GM21423 (cell line): ENCODE data around the gene INPP4A.

Experiments
- ATAC-seq: cut with Tn5 transposase; IDR thresholded peaks from one replicate; pipeline ENCODE4 v1.9.1; 2021; ENCODE audit warnings: mild to moderate bottlenecking, moderate library complexity; ENCODE audit not compliant: unreplicated experiment

Gene INPP4A

DNA sequence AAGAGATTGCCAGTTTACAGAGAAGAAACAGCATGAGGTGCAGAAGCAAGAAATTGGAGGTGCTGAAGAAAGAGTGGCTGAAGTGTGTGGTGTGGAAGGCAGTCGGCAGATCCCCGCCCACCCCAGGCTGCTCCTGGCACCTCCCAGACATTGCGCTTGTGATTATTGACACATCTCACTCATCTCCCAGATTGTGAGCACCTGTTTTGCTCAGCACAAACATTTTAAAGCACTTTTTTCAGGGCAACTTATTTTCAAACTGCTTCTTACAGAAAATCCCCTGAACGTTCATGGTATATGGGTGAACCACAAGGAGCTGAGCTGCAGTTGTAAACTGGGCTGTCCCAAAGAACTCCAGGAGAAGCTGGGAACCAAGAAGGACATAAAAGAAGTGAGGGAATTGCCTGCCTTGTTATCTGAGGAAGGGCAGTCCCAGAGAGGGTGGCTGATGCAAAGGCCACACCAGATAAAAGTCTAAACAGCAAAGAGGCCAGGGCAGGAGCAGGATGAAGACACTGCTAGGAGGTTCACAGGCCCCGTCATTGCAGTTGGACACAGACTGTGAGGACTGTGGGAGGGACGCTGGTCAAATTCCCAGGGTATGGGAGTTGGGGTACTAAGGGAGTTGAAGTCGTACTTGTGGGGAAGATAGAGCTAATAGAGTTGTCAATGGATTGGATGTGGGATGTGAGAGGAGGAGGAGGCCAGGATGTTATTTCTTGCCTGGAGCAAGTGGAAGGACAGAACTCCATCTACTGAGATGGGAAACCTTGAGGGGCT lies 65.1 kb downstream of the INPP4A start:
- ATAC-seq: no peak

- ATAC-seq: no peak
Observed at GRCh38 chr2:98510322-98510662, 65.6 kb downstream of the INPP4A start.

- ATAC-seq: no peak
Observed at GRCh38 chr2:98511981-98512380, 67.3 kb downstream of the INPP4A start.

DNA sequence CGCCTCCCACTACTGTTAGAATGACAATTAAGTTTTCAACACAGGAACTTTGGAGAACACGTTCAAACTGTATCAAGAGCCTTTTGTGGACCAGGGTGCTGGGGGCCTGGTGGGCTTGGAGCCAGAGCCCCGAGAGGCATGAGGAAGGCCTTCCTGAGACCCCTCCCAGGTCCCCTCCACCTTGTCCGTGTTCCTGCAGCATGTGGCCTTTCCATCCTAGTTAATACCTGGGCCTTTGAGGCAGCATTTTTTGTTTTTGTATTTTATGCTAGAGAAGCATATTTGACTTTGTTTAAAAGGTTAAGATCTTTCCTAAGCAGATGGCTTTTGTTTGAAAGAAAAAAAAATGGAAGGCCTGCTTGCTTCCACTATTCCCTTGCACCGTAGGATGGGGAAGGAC lies 68.0 kb downstream of the INPP4A start:
- ATAC-seq: no peak

DNA sequence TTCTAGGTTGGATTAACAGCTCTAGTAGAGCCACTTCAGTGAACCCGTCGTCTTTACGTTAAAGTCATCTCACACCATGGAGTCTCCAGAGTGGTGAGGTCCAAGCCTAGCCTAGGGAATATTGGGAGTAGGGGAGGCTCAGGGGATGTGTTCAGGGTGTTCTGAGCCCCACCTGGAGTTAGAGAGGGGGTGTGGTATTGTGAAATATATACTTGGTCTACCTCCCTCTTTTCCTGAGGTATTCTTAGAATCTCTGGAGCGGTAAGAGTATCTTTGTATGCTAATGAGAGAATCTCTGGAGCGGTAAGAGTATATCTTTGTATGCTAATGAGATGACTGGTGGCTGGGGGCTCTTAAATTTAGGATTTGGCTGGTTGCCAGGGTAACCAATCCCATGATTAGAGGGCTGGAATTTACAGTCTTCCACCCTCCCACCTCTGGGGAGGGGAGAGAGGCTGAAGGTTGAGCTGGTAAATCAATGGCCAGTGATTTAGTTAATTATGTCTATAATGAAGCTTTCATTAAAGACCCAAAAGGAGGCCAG lies 69.5 kb downstream of the INPP4A start:
- ATAC-seq: no peak

DNA sequence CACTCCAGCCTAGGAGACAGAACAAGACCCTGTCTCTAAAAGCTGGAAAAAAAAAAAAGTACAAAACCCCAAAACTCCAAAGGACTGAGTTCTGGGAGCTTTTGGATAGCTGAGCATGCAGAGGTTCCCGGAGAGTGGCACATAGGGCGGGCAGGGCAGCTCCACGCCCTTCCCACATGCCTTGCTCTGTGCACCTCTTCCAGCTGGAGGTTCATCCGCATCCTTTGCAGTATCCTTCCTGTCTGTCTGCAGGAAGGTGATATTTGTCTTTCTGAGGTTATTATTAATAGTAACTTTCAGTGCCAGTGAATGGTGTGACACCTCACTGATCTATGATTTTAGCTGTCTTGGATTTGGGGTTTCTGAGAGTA lies 70.2 kb downstream of the INPP4A start:
- ATAC-seq: no peak

GRCh38 chr2:98515250-98515991 lies 70.8 kb downstream of the INPP4A start:
- ATAC-seq: no peak

GRCh38 chr2:98516571-98516970 lies 71.9 kb downstream of the INPP4A start:
- no peak for ATAC-seq

DNA sequence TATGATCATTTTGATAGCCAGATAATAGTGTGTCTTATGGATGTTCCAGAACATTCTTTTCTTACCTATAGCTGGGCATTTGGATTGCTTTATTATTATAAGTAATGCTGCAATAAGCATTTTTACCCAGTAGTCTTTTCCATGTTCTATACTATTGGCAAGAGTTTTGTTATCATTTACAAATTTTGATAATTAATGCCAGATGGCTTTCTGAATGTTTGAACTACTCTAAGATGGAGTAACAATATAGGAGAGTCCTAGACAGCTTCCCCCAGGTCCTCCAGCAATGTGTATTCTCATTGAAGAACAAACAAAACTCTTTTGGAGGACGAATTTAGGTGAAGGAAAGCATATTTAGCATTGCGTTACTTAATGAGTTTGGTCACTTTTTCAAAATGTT lies 73.0 kb downstream of the INPP4A start:
- ATAC-seq: no peak

GRCh38 chr2:98518101-98518500 lies 73.4 kb downstream of the INPP4A start:
- no peak for ATAC-seq

DNA sequence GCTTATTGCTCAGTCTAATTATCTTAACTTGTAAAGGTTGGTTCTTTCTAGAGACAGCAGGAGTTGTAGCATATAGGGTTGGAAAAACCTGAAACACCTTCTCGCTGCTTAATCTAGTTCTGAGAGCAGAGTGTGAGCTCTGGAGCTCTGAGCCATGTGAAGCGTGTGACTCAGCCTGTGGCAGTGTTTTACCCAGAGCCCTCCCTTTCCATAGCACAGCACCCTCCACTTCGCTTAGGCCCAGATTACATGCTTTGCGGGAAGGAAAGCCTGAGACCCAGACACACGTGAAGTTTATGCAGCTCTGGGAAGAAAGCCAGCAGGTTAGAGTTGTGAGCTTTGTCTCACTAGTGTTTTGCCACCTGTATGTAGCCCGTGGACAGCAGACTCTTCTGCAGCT lies 74.5 kb downstream of the INPP4A start:
- ATAC-seq: no peak

DNA sequence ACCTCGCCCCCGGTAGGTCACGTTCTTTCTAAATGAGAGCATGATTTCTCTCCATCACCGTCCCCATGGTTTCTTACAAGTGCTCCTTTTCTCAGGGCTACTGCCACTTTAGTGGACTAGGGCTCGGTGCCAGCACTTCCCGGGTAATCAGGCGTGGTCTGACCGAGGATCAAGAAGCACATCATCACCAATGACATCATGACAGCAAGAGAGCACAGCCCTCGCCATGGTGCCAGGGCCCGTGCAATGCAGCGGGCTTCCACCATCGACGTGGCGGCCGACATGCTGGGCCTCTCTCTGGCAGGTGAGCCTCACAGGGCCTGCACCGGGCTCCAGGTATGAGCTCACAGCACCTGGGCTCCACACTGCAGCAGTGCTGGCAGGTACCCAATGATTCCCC lies 75.2 kb downstream of the INPP4A start:
- no peak for ATAC-seq

DNA sequence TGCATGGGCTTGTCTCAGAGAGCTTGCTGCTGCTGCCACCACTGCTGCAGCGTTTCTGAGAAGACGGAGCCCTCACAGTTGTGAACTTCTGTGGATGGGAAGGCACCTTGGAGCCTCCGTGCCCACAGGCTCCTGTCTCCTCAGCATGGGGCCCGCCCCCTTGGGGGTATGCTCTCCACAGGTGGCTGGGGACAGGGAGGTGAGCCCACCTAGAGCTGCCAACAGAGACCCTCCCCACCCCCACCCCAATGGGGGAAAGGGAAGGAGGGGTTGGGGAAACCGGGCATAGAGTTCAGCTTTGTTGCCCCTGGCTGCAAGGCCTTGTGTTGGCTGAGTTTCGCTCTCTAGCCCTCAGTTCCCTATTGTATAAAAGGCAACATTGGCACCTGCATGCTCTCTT lies 76.1 kb downstream of the INPP4A start:
- no peak for ATAC-seq

DNA sequence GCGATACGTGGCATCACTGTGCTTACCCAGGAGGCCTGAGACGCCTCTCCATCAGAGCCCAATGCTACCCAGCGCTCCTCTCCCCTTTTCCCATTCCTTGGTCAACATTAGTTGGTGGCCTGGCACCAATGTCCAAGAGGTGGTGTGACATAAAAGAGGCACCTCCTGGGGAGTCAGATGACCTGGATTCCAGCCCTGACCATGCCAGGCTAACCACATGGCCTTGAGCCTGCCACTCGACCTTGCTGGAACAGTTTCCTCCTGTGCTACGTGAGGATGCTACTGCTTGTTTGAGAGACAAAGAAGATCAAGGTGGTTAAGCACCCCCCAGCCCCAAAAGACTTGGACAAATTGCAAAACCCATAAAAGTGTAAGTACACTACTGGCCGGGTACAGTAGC lies 76.6 kb downstream of the INPP4A start:
- no peak for ATAC-seq

DNA sequence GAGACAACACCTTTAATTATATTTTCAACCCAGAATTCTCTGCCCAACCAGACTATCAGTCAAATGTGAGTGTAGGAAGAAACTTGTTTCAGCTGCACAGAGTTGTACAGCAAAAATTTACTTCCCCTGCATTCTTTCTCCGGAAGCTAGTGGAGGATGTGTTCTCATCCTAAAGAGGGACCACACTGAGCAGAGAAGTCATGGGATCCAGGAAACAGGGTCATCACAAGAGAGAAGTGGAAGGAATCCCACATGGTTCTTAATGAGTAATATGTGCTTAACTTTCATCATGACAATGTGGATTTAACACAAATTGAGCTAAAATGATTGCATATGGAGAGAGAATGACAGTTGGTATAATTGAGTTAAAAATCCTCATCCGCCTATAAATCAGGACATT lies 78.2 kb downstream of the INPP4A start:
- ATAC-seq: no peak

- no peak for ATAC-seq
Observed at GRCh38 chr2:98524168-98524567, 79.5 kb downstream of the INPP4A start.

- no peak for ATAC-seq
Observed at GRCh38 chr2:98528349-98528748, 83.7 kb downstream of the INPP4A start.

- no peak for ATAC-seq
Observed at GRCh38 chr2:98530114-98530513, 85.5 kb downstream of the INPP4A start.

- ATAC-seq: no peak
Observed at GRCh38 chr2:98532756-98533155, 88.1 kb downstream of the INPP4A start.

DNA sequence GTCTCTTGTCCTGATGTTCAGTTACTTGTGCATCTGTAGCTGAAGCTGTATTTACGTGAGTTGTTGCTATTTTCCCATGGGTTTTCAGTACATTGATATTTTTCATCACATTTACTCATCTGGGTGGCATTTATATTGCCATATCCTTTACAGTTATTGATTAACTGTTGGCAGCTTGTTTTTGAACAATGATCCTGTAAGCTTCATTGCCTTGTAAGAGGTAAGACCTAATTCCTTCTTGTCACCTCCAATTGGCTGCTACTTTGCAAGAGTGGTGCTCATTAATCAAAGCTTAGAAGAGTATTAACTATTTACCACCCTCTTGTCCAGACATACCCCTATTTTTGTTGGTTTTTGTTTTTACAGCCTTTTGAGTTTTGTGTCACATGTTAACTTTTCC lies 88.9 kb downstream of the INPP4A start:
- ATAC-seq: no peak

- no peak for ATAC-seq
Observed at GRCh38 chr2:98534761-98535160, 90.1 kb downstream of the INPP4A start.

DNA sequence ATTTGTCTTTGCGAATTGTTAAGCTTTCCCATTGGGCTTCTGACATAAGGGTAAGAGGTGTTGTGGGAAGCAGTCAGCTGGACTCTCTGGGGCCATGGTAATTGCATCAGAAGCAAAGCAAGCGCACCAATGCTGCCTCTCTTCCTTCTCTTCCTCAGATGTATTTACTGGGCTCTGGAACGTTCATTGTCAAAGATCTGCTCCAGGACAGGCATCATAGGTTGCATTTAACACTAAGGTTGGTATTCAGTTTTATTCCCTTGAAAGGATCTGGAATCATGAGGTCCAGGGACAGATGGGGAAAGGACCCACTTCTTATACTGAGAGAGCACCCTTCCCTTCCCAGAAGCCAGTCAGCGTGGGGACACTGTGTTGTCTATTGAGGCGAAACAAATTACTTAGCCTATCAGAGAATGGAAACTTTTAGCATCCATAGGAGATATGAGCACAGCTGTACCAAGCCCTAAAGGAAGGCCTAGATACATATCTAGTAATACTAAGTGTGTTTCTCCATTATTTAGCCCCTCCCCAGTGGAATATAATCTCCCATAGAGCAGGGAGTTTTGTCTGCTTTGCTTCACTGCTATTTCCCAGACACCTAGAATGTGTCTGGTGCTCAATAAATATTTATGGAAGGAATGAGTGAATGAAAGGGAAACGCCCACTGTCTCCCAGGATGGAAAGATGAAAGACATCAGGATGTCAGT lies 91.5 kb downstream of the INPP4A start:
- ATAC-seq: no peak
